GM20431 (cell line): ENCODE measurements around the gene OLFML2A.

ENCODE experiments used
- in situ Hi-C: fragments of 300-500 bp; cut with MseI, MboI; formaldehyde crosslinking; loops from one replicate; pipeline ENCODE4 v1.15.0; 2020; ENCODE audit warnings: low sequenced_read_pairs; ENCODE audit not compliant: unreplicated experiment

OLFML2A gene

GRCh38 chr9:124773473-124774128 lies 3.3 kb upstream of the OLFML2A start:
- in situ Hi-C loops: loop anchor here (5.0 kb wide), 1 partner anchor 84 kb away; no protein-coding TSS in a partner anchor

GRCh38 chr9:124774129-124774978 lies 2.6 kb upstream of the OLFML2A start:
- in situ Hi-C loops: loop anchor here (5.0 kb wide), 1 partner anchor 83 kb away; no protein-coding TSS in a partner anchor

- in situ Hi-C loops: no loop called here
Measured at GRCh38 chr9:124776618-124776953, 347 bp upstream of the OLFML2A start.

- in situ Hi-C loops: no loop called here
Measured at GRCh38 chr9:124778575-124779367, 1.8 kb downstream of the OLFML2A start.

GRCh38 chr9:124779368-124780059 lies 2.6 kb downstream of the OLFML2A start:
- in situ Hi-C loops: no loop called here

- in situ Hi-C loops: no loop called here
Measured at GRCh38 chr9:124780060-124780756, 3.3 kb downstream of the OLFML2A start.

- in situ Hi-C loops: no loop called here
Measured at GRCh38 chr9:124780757-124781151, 3.8 kb downstream of the OLFML2A start.

GRCh38 chr9:124781967-124782660 lies 5.2 kb downstream of the OLFML2A start:
- in situ Hi-C loops: no loop called here

- in situ Hi-C loops: no loop called here
Measured at GRCh38 chr9:124782661-124783574, 6.0 kb downstream of the OLFML2A start.

- in situ Hi-C loops: no loop called here
Measured at GRCh38 chr9:124783830-124784229, 6.9 kb downstream of the OLFML2A start.

- in situ Hi-C loops: no loop called here
Measured at GRCh38 chr9:124784509-124784908, 7.6 kb downstream of the OLFML2A start.

- in situ Hi-C loops: no loop called here
Measured at GRCh38 chr9:124786881-124787573, 10.1 kb downstream of the OLFML2A start.

- in situ Hi-C loops: no loop called here
Measured at GRCh38 chr9:124788542-124789217, 11.7 kb downstream of the OLFML2A start.

GRCh38 chr9:124789531-124789930 lies 12.6 kb downstream of the OLFML2A start:
- in situ Hi-C loops: no loop called here

GRCh38 chr9:124790301-124790700 lies 13.4 kb downstream of the OLFML2A start:
- in situ Hi-C loops: no loop called here

- in situ Hi-C loops: no loop called here
Measured at GRCh38 chr9:124790801-124791505, 14.0 kb downstream of the OLFML2A start.
